Osteoblast (primary cell): ENCODE results near the gene CILP2. TPM values are rescaled to one million over a fixed set of nuclear protein-coding genes. Genes with fewer than 3 reads are reported as not detected.
A peak's percentile ranks its signal among the peaks of the same experiment; 100 is the strongest.

Experiments used
- DNase-seq: peaks from one replicate; pipeline ENCODE4 v3.0.0; 2011; ENCODE audit warnings: low spot score, mixed read lengths; ENCODE audit not compliant: insufficient read length; ENCODE audit errors: missing footprints
- H2AFZ ChIP-seq: 2 replicates; pipeline ENCODE4 v1.6.0; 2011; ENCODE audit warnings: mild to moderate bottlenecking, low read length
- H3K27ac ChIP-seq: 2 replicates; pipeline ENCODE4 v1.5.1; 2011; ENCODE audit warnings: mild to moderate bottlenecking, low read depth, low read length, moderate library complexity
- H3K27me3 ChIP-seq: 2 replicates; pipeline ENCODE4 v1.6.0; 2012; ENCODE audit warnings: mild to moderate bottlenecking, control low read depth, inconsistent platforms, low read length, moderate library complexity; ENCODE audit not compliant: insufficient read depth
- H3K36me3 ChIP-seq: 2 replicates; pipeline ENCODE4 v1.5.1; 2011; ENCODE audit warnings: mild to moderate bottlenecking, low read length, control low read depth, moderate library complexity; ENCODE audit not compliant: insufficient read depth
- H3K4me1 ChIP-seq: 2 replicates; pipeline ENCODE4 v1.5.1; 2011; ENCODE audit warnings: mild to moderate bottlenecking, low read length, control low read depth, moderate library complexity; ENCODE audit not compliant: insufficient read depth
- H3K4me2 ChIP-seq: 2 replicates; pipeline ENCODE4 v1.6.0; 2011; ENCODE audit warnings: mild to moderate bottlenecking, low read length; ENCODE audit not compliant: insufficient read depth
- H3K4me3 ChIP-seq: fragments of 200-600 bp; sonication (generic); 3 replicates; pipeline ENCODE4 v1.5.1; 2012; ENCODE audit warnings: mild to moderate bottlenecking, low read length, inconsistent platforms; ENCODE audit not compliant: insufficient read depth
- H3K79me2 ChIP-seq: 2 replicates; pipeline ENCODE4 v1.6.0; 2012; ENCODE audit warnings: mild to moderate bottlenecking, low read length, control low read depth, inconsistent platforms; ENCODE audit not compliant: insufficient read depth
- H3K9me3 ChIP-seq: 2 replicates; pipeline ENCODE4 v1.5.1; 2011; ENCODE audit warnings: low read depth, low read length, control low read depth
- H4K20me1 ChIP-seq: 2 replicates; pipeline ENCODE4 v1.6.0; 2012; ENCODE audit warnings: mild to moderate bottlenecking, low read length, control low read depth; ENCODE audit not compliant: insufficient read depth
- total RNA-seq: library from RNA; depleted of rRNA; stranded (reverse); fragments of >200 nt; gene quantifications from 2 replicates; pipeline ENCODE4 v1.2.3, GENCODE V29; 2012
- TF ChIP-seq, protein P1 (sequence below): IDR thresholded peaks from 2 replicates; pipeline ENCODE4 v1.5.1; 2011; ENCODE audit warnings: mild to moderate bottlenecking, low read depth, low read length, moderate library complexity; ENCODE audit errors: extremely low read depth

Gene CILP2
- total RNA-seq, 1 donor: 0.72 TPM

DNA sequence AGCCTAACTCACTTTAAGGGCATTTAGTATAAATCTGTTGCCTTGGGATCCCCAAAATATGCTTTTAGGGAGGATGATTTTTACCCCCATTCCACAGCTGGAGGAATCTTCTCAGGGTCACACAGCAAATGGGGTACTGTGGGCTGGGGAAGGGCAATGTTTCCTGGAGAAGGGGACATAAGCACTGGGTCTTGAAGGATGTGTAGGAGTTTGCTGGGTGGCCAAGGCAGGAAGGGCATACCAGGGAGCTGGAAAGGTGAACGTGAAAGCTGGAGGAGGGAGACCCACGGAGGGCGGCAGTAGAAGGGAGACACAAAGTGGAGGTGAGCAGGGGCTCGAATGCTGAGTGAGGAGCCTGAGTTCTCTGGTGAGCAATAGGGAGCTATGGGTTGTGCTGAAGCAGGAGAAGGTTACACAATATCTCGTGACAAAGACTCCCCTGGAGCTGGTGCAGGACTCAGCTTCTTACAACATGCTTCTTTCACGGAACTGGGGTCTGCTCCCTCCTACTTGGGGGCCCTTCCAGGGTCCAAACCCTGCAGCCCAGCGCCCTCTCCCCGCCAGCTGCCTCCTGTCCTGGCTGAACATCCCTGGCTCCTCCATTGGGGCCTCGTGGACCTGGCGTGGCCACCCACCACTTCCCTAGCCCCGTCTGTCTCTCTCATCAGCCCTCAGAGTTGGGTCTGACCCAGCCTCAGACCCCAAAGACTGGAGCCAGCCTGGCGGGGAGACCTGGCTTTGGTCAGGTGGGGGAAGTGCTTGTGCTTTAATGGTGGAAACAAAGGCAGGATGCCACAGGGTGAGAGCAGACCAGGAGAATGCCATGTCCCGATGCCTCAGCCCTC lies 11.1 kb downstream of the CILP2 start:
- no peaks in the 10 kb centered on the region for H3K79me2 ChIP-seq
- no peak overlapping the region for H3K27ac ChIP-seq
- H3K4me2 ChIP-seq: no peak overlapping the region
- peaks cover 7% of the 10 kb centered on the region for H3K27me3 ChIP-seq
- H3K36me3 ChIP-seq: no peaks in the 10 kb centered on the region
- H3K9me3 ChIP-seq: no peaks in the 10 kb centered on the region
- H3K4me1 ChIP-seq: peaks cover 9% of the 10 kb centered on the region
- DNase-seq: peak; percentile 77
- H2AFZ ChIP-seq: no peak overlapping the region
- TF ChIP-seq, protein P1, sequence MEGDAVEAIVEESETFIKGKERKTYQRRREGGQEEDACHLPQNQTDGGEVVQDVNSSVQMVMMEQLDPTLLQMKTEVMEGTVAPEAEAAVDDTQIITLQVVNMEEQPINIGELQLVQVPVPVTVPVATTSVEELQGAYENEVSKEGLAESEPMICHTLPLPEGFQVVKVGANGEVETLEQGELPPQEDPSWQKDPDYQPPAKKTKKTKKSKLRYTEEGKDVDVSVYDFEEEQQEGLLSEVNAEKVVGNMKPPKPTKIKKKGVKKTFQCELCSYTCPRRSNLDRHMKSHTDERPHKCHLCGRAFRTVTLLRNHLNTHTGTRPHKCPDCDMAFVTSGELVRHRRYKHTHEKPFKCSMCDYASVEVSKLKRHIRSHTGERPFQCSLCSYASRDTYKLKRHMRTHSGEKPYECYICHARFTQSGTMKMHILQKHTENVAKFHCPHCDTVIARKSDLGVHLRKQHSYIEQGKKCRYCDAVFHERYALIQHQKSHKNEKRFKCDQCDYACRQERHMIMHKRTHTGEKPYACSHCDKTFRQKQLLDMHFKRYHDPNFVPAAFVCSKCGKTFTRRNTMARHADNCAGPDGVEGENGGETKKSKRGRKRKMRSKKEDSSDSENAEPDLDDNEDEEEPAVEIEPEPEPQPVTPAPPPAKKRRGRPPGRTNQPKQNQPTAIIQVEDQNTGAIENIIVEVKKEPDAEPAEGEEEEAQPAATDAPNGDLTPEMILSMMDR: no peak
- no peaks in the 10 kb centered on the region for H4K20me1 ChIP-seq
- no peak overlapping the region for H3K4me3 ChIP-seq

DNA sequence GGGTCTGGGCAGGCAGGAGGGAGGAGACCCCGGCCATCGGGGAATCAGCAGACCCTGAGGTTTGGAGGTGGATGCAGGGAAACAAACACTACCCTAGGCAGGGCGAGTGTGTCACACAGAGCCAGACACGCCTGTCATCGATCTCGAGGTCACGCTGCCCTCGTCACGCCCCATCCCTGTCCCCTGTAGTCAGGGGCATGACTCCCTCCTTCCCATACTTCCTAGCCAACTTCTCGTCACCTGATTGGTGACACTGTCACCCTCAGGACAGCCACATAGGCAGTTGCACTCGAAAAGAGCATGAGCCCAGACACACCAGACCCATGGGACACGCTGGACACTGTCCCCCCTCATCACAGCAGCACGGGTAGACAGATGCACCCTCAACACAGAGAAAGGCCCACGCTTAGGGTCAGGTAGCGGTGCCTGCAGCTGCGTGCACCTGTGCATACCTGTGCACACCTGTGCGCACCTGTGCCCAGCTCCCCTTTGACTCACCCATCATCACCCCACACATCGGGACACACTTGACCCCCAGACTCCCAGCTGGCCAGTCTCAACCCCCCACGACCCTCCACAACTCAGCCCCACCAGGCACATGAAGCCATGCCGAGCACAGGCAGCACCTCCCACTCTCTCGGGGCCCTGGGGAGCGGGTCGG lies 11.9 kb downstream of the CILP2 start:
- Histone ChIP-seq H4K20me1 (no peaks in the 10 kb centered on the region), H3K4me3 (no peak overlapping the region), H3K36me3 (no peaks in the 10 kb centered on the region), H3K4me1 (peaks cover 9% of the 10 kb centered on the region), H2AFZ (no peak overlapping the region), H3K79me2 (no peaks in the 10 kb centered on the region), H3K27me3 (peaks cover 7% of the 10 kb centered on the region), H3K4me2 (no peak overlapping the region), H3K27ac (no peak overlapping the region), H3K9me3 (no peaks in the 10 kb centered on the region)
- DNase-seq: peak; percentile 80
- TF ChIP-seq, protein P1: no peak

DNA sequence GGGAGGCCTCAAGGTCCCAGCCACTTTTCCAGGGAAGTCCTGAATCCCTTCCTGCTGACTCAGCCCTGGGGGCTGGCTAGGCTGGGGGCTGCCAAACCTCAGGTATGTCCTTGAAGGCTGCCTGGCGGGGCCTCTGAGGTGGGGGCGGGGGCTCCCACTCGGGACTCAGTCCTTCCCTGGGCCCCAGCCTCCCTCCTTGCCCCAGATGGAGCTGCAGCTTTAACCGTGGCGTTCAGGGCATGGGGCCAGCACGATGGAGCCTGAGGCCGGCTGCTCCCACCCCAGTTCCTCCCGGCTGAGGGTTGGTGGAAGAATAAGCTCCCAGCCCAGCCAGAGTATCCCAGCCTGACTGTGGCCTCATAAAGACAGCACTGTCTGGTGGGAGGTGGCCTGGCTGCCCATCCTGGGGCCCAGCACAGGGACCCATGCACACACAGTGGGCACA lies 12.4 kb downstream of the CILP2 start:
- TF ChIP-seq, protein P1: no peak
- Histone ChIP-seq H2AFZ (no peak overlapping the region), H4K20me1 (no peaks in the 10 kb centered on the region), H3K79me2 (no peaks in the 10 kb centered on the region), H3K4me3 (no peak overlapping the region), H3K4me2 (no peak overlapping the region), H3K27me3 (peaks cover 7% of the 10 kb centered on the region), H3K36me3 (no peaks in the 10 kb centered on the region), H3K9me3 (no peaks in the 10 kb centered on the region), H3K4me1 (peaks cover 9% of the 10 kb centered on the region), H3K27ac (no peak overlapping the region)
- peak; percentile 93 for DNase-seq
